Bronchial epithelial cell (primary cell): Measurements from ENCODE around the gene RMDN3. TPM values are rescaled to one million over a fixed set of nuclear protein-coding genes. Genes with fewer than 3 reads are reported as not detected.

Experiments used
- DNase-seq: peaks from one replicate; pipeline ENCODE4 v3.0.0-alpha.2; 2010; ENCODE audit warnings: low read depth
- FAIRE-seq: peaks from 2 replicates; lab custom pipeline; 2011; peaks lifted over from hg19 to GRCh38; lab: Jason Lieb, UNC
- H3K27me3 ChIP-seq: 2 replicates; pipeline ENCODE4 v1.5.1; 2011; ENCODE audit warnings: low read length; ENCODE audit not compliant: control insufficient read depth, insufficient read depth
- H3K36me3 ChIP-seq: 2 replicates; pipeline ENCODE4 v1.5.1; 2011; ENCODE audit warnings: low read length; ENCODE audit not compliant: control insufficient read depth, insufficient read depth
- H3K4me3 ChIP-seq: 2 replicates; pipeline ENCODE4 v1.5.1; 2011; ENCODE audit warnings: mild to moderate bottlenecking, low read depth, low read length, control low read depth
- total RNA-seq: library from RNA; depleted of rRNA; stranded (reverse); fragments of >200 nt; gene quantifications from 2 replicates; pipeline ENCODE4 v1.2.1, GENCODE V29; 2014
- TF ChIP-seq, protein P1 (sequence below): IDR thresholded peaks from 2 replicates; pipeline ENCODE4 v1.5.1; 2011; ENCODE audit warnings: mild to moderate bottlenecking, moderate library complexity, low read length, control low read depth, inconsistent platforms; ENCODE audit not compliant: insufficient read depth, severe bottlenecking

RMDN3 gene
- total RNA-seq, 1 donor from 2014 or later = 15.0 TPM

DNA sequence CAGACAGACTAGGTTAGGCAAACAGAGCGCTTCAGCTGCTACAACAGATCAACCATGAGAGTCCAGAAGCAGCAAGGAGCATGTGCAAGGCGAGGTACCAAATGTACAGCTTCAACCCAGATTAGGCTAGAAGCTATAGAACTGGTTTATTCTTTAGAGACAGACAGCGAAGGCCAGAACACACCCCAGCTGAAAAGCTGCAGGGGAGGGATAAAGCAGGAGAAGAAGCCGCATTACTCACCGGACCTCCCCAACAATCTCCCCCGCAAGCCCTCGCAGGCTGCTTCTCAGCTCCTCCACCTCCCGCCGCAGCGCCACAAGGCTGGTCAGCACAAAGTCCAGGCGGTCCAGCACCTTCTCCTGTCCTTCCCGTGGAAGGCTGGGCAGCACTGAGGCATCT lies 3.3 kb downstream of the RMDN3 start:
- no peak overlapping the region for H3K4me3 ChIP-seq
- FAIRE-seq (no peak), DNase-seq (no peak)
- TF ChIP-seq, protein P1, sequence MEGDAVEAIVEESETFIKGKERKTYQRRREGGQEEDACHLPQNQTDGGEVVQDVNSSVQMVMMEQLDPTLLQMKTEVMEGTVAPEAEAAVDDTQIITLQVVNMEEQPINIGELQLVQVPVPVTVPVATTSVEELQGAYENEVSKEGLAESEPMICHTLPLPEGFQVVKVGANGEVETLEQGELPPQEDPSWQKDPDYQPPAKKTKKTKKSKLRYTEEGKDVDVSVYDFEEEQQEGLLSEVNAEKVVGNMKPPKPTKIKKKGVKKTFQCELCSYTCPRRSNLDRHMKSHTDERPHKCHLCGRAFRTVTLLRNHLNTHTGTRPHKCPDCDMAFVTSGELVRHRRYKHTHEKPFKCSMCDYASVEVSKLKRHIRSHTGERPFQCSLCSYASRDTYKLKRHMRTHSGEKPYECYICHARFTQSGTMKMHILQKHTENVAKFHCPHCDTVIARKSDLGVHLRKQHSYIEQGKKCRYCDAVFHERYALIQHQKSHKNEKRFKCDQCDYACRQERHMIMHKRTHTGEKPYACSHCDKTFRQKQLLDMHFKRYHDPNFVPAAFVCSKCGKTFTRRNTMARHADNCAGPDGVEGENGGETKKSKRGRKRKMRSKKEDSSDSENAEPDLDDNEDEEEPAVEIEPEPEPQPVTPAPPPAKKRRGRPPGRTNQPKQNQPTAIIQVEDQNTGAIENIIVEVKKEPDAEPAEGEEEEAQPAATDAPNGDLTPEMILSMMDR = no peak
- peaks cover 13% of the 10 kb centered on the region for H3K36me3 ChIP-seq
- no peaks in the 10 kb centered on the region for H3K27me3 ChIP-seq

DNA sequence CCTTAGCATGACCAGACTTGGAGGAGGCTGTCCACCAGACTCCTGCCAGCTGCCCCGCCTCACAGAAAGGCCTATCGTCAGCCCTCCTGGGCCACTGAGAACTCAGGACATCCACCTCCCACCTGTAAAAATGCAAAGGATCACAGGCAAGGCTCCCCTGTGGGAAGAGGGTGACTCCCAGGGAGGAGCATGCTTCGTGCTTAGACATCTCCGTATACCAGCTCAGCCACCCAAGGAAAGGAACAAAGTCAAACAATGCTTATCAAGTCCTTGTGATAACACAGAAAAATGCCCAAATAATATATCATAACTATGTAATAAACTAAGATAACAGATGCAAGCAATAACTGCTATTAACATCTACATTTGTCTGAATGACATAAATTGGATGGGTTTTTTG lies 4.2 kb downstream of the RMDN3 start:
- DNase-seq = no peak
- peaks cover 13% of the 10 kb centered on the region for H3K36me3 ChIP-seq
- no peak overlapping the region for H3K4me3 ChIP-seq
- TF ChIP-seq, protein P1 = no peak
- no peak for FAIRE-seq
- no peaks in the 10 kb centered on the region for H3K27me3 ChIP-seq

DNA sequence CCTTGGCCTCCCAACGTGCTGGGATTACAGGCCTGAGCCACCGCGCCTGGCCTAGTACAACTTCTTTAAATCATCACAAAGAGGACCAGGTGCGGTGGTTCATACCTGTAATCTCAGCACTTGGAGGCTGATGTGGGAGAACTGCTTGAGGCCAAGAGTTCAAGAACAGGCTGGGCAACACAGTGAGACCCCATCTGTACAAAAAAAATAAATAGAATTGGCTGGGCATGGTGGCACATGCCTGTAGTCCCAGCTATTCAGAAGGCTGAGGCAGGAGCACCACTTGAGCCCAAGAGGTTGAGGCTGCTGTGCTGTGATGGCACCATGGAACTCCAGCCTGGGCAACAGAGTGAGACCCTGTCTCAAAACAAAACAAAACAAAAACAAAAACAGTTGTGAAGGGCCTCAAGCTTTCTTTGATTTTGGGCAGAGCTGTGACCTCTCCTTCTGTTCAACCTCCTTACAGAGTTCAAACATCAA lies 5.9 kb downstream of the RMDN3 start:
- Histone ChIP-seq H3K27me3 (no peaks in the 10 kb centered on the region), H3K4me3 (no peak overlapping the region), H3K36me3 (peaks cover 15% of the 10 kb centered on the region)
- no peak for FAIRE-seq
- DNase-seq = no peak
- TF ChIP-seq, protein P1 = no peak

DNA sequence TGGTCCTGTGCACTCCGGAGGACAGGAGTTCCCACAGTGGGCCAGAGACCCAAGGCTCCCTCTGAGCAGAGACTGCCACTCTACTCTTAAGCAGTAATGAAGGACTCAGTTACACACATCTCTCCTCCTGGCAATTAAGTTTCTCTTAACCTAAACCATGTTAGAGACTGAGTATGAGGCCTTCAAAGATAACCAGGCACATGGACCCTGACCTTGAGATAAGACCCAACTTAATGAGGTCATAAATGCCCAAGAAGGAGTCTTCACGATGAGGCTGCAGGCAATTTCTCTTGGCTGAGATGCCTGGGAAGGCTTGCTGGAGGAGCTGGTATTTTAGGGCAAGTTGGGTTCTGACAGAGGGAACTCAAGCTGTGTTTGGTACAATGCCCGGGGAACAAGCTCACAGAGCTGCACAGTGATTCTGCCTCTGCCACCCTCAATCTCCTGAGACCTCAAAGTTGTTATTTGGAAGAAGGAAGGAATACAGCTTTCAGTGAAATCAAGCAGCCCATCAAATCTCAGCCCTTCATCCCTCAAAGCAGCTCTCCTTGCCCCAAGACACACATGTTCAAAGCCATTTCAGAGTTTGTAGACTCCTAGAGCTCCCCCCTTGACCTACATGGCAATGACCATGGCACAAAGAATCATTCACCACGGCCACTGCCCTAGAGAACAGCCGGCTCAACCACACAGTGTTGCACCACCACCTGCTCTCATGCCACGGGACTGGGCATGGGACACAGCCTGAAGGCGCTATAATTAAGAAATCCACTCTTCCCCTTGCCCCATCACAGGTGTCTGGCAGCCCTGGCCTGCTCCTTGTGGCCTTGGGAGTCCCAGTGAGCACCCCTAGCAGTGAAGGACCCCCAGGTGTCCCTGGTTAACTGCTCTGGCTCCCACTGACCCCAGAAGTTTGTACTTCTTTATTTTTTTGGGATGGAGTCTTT lies 7.1 kb downstream of the RMDN3 start:
- H3K27me3 ChIP-seq = no peaks in the 10 kb centered on the region
- no peak for DNase-seq
- no peak overlapping the region for H3K4me3 ChIP-seq
- H3K36me3 ChIP-seq = peaks cover 18% of the 10 kb centered on the region
- TF ChIP-seq, protein P1 = no peak
- no peak for FAIRE-seq

DNA sequence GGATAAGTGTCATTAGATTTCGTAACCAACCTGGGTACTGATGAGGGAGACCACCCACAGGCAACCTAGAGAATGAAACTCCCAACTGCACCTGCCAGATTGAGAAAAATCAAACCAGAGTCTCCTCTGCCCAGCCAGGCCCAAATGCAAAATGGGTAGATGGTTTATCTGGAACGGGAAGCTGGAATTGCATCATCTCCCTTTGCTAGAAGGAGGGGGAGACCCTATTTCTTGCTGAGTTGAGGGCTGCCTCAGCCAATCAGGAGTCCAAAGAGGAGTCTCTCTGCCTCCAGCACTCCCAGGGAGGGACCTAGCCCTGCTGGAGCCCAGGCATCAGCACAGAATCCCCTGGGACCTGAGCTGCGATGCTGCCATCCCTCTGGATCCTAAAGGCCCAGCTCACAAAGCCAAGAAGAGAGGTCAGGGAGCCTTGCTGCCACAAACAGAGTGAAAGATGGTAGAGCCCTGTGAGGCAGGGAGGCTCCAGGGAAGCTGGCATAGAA lies 8.1 kb downstream of the RMDN3 start:
- Histone ChIP-seq H3K4me3 (no peak overlapping the region), H3K27me3 (no peaks in the 10 kb centered on the region), H3K36me3 (peaks cover 20% of the 10 kb centered on the region)
- DNase-seq (no peak), FAIRE-seq (no peak)
- TF ChIP-seq, protein P1 = no peak

DNA sequence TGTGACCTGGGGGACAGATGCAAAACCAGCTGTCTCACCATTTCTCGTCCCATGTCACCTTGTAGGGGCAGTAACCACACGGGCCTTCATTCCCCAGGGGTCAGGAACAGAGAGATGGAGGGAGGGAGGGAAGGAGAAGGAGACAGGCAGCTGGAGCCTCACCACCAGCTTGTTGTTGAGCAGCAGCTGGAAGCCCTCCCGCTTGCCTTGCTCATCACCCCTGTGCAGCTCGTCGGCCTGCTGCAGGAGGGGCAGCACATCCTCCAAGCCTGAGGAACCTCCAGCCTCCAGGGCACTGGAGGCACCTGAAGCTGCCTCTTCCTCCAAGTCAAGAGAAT lies 10.3 kb downstream of the RMDN3 start:
- FAIRE-seq (no peak), DNase-seq (no peak)
- H3K36me3 ChIP-seq = peaks cover 17% of the 10 kb centered on the region
- TF ChIP-seq, protein P1 = no peak
- H3K4me3 ChIP-seq = no peak overlapping the region
- H3K27me3 ChIP-seq = no peaks in the 10 kb centered on the region
